Liver (tissue), 3 donors: ENCODE data around the gene FBXO8.

Experiments
- FOXA2 ChIP-seq: IDR thresholded peaks from 2 replicates; pipeline ENCODE4 v1.6.1; 2016; ENCODE audit warnings: antibody characterized with exemption
- GABPA ChIP-seq, 2 donors: IDR thresholded peaks in 1 of 2; conservative IDR thresholded peaks in 1 of 2; 2 replicates each; pipeline ENCODE4 v1.6.1; 2016; ENCODE audit warnings: antibody characterized with exemption in 2 of 2, mild to moderate bottlenecking in 1 of 2, moderate library complexity in 1 of 2
- HNF4A ChIP-seq, 2 donors: conservative IDR thresholded peaks; 2 replicates each; pipeline ENCODE4 v1.6.1; 2016; ENCODE audit warnings: antibody characterized with exemption in 2 of 2, mild to moderate bottlenecking in 2 of 2
- RAD21 ChIP-seq, 2 donors: IDR thresholded peaks; 2 replicates each; pipeline ENCODE4 v1.6.1; 2016; ENCODE audit warnings: antibody characterized with exemption in 2 of 2, mild to moderate bottlenecking in 2 of 2
- SP1 ChIP-seq: IDR thresholded peaks from 2 replicates; pipeline ENCODE4 v1.6.1; 2018; ENCODE audit warnings: antibody characterized with exemption, mild to moderate bottlenecking
- TAF1 ChIP-seq: conservative IDR thresholded peaks from 2 replicates; pipeline ENCODE4 v1.6.1; 2016; ENCODE audit warnings: antibody characterized with exemption, mild to moderate bottlenecking
- YY1 ChIP-seq: IDR thresholded peaks from 2 replicates; pipeline ENCODE4 v1.6.1; 2016; ENCODE audit warnings: antibody characterized with exemption, mild to moderate bottlenecking
- TF ChIP-seq, protein P1 (sequence below): fragments of 150-350 bp; IDR thresholded peaks from 2 replicates; pipeline ENCODE4 v1.5.1; 2017; ENCODE audit warnings: improper control_type of control experiment, low read depth, low read length; ENCODE audit not compliant: missing input control
- TF ChIP-seq, protein P2 (sequence below): IDR thresholded peaks from 2 replicates; pipeline ENCODE4 v1.6.1; 2016; ENCODE audit warnings: antibody characterized with exemption
- TF ChIP-seq, protein P3 (sequence below): IDR thresholded peaks from 2 replicates; pipeline ENCODE4 v1.6.1; 2016; ENCODE audit warnings: antibody characterized with exemption
- donor health status: healthy.
- donor health status: healthy.

- TF ChIP-seq SP1 = no peak
- TF ChIP-seq, protein P1, sequence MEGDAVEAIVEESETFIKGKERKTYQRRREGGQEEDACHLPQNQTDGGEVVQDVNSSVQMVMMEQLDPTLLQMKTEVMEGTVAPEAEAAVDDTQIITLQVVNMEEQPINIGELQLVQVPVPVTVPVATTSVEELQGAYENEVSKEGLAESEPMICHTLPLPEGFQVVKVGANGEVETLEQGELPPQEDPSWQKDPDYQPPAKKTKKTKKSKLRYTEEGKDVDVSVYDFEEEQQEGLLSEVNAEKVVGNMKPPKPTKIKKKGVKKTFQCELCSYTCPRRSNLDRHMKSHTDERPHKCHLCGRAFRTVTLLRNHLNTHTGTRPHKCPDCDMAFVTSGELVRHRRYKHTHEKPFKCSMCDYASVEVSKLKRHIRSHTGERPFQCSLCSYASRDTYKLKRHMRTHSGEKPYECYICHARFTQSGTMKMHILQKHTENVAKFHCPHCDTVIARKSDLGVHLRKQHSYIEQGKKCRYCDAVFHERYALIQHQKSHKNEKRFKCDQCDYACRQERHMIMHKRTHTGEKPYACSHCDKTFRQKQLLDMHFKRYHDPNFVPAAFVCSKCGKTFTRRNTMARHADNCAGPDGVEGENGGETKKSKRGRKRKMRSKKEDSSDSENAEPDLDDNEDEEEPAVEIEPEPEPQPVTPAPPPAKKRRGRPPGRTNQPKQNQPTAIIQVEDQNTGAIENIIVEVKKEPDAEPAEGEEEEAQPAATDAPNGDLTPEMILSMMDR = no peak
- TF ChIP-seq HNF4A (conservative IDR thresholded peaks at IDR 0.05) = no peak
- no peak for TF ChIP-seq YY1
- no peak for TF ChIP-seq GABPA (IDR thresholded peaks at IDR 0.05 in 1 of 2, conservative IDR thresholded peaks at IDR 0.05 in 1 of 2)
- TF ChIP-seq, protein P2, sequence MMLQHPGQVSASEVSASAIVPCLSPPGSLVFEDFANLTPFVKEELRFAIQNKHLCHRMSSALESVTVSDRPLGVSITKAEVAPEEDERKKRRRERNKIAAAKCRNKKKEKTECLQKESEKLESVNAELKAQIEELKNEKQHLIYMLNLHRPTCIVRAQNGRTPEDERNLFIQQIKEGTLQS = no peak
- TF ChIP-seq, protein P3, sequence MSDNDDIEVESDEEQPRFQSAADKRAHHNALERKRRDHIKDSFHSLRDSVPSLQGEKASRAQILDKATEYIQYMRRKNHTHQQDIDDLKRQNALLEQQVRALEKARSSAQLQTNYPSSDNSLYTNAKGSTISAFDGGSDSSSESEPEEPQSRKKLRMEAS = no peak
- TF ChIP-seq TAF1 = no peak
- no peak for TF ChIP-seq RAD21 (IDR thresholded peaks at IDR 0.05)
- no peak for TF ChIP-seq FOXA2
Observed at GRCh38 chr4:174307694-174308093, 24.2 kb upstream of the FBXO8 start.
